ENCODE data around the gene ANXA7. TPM values are rescaled to one million over a fixed set of nuclear protein-coding genes. Genes with fewer than 3 reads are reported as not detected.

ANXA7 gene
- polyA plus RNA-seq (ENCODE audit: insufficient read length in 4 of 4) = 100 to 1,000 TPM in 1 of 4 donors, 10 to 100 TPM in 3; 82.4 to 101 (median 91.3) TPM

DNA sequence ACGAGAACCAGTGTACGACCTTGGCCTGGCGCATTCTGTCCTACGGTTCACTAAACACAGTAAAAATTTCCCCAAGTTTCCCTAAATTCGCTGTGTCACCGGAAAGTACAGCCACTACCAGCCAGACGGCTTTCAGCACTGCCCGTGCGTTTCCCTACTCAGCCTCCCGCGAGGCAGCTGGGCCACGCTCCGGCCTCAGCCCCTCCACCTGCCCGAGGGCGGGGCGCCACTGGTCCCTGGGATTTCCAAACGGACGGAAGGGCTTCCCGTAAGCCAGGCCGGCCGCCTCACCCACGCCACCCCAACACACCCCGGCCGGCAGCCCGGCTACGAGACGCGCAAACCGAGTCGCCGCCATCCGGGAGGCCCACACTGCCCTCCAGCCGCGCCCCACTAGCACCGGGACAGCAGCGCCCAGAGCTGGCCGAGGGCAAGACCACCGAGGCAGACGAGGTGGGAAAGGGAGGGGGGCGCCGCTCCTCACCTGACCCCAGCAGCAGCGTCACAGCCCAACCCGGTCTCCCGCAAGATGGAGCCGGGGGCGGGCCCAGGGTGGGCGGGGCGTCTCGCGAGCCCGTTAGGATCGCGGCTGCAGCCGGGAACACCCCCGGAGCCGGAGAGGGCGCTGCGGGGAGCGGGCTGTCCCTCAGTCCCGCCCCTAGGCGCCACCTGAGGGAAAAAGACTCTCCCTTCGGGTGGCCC, at the start of gene ANXA7:
Gene ANXA7, minus strand, starts transcription at position 531 of the 702 bp plus-strand sequence. CDS start 13,202 bp downstream, outside the sequence.
- peak; percentile 76 to 87 (median 84) for DNase-seq (ENCODE audit: low read depth in 4 of 4, low spot score in 3 of 4)

DNA sequence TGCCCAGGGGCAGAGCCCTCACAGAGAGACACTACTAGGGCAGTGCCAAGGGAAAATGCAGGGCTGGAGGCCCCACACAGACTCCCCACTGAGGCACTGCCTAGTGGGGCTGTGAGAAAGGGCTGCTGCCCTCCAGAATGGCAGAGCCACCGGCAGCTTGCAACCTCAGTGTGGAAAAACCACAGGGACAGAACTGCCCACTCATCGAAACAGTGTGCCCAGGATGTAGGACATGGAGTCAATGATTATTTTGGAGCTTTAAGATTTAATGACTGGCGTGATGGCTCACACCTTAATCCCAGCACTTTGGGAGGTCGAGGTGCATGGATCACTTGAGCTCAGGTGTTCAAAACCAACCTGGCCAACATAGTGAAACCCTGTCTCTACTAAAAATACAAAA, 47.0 kb upstream of the ANXA7 start:
- DNase-seq (ENCODE audit: low read depth in 4 of 4, low spot score in 3 of 4) = no peak

DNA sequence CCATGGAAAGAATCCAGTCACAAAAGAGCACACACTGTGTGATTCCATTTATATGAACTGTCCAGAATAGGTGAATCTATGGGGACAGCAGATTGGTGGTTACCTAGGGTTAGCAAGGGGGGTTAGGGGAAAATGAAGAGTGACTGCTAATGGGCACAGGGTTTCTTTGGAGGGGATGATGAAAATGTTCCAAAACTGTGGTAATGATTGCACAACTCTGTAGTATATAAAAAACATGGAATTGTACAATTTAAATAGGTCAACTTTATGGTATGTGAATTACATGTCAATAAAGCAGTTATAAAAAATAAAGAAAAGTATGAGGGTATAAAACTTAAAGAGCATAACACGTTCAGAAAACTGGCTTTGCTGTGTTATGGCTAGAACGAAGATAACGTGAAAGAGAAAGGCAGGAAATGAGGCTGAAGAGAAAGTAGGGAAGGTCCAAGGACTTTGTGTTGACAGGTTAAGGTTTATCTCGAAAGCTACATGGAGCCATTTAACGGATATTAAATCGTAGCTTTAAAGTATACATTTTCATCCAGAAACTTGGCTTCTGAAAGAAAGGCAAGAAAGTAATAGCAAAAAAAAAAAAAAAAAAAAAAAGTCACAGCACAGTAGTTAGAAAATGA, 45.9 kb upstream of the ANXA7 start:
- DNase-seq (ENCODE audit: low read depth in 4 of 4, low spot score in 3 of 4) = no peak

DNA sequence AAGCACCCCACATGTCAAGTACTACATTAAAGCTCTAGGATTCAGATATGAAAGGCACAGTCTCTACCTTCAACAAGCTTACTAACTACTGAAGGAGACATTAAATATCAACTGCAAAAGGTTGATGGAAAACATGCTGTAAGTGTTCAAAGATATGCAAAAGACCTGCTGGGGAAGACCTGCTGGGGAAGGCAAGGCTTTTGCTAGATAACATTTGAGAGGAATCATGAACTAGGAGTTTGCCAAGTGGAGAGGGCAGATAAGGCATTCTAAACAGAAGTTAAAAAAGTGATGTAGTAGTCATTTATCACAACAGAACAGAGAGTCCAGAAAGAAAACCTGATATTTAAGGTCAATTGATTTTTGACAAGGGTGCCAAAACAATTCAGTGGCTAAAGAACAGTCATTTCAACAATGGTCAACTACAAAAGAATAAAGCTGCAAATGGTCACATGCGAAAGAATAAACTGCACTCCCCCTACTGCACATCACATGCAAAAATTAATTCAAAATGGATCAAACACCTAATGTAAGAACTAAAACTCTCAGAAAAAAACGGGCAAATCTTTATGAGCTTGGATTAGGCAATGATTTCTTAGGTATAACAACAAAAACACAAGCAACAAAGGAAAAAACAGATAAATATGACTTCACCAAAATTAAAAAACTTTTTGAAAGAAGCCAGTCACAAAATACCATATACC, 42.5 kb upstream of the ANXA7 start:
- no peak for DNase-seq (ENCODE audit: low read depth in 4 of 4, low spot score in 3 of 4)

DNA sequence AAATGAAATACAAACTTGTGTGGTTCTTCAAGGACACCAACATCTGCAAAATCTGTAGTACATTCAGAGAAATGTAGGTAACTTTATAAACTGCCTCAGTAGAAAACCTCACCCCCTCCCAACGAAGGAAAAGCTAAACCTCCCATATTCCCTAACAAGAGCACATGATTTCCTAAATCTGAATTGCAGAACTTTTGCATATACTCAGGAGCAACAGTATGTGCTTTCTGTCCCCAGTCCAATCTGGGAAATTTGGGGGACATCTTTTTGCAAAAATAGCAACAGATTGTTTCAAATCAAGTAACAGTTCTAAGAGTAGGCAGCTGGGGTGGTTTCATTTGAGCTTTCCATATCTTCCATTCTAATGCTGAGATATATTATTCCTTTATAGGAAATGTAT, 35.3 kb upstream of the ANXA7 start:
- DNase-seq (ENCODE audit: low read depth in 4 of 4, low spot score in 3 of 4) = no peak

DNA sequence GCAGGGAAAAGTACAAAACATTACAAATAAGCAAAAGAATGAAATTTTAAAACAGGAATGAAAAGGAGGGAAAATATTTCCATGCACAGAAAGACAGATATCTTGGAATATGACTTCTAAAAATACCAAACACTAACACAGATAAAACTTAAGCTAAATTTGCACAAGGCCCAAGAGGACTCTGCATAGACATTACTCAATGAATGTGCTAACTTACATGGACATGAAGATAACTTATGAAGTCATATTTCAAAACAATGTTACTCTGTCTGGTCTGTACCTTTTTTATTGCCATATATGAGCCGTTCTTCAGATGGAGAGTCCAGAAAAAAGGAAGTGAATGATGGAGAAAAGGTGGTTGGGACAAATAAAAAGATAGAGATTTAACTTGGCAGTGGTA, 34.5 kb upstream of the ANXA7 start:
- no peak for DNase-seq (ENCODE audit: low read depth in 4 of 4, low spot score in 3 of 4)

DNA sequence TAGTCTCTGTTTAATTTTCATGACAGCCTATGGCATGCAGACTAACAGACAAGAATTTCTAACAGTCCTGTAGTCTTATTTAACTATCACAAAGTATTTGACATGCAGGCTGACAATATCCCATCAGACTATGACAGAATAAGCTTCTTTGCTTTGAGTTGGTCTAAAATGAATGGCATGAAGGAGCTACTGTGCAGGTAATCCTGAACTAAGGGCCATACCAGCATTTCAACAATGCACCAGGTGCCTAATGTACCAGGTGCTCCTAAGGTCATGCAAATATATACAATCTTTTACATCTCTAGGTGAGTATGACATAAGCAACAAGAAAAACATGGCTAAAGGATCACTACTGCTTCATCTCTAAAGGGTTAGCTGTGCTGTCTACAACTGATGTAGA, 33.1 kb upstream of the ANXA7 start:
- DNase-seq (ENCODE audit: low read depth in 4 of 4, low spot score in 3 of 4) = no peak

DNA sequence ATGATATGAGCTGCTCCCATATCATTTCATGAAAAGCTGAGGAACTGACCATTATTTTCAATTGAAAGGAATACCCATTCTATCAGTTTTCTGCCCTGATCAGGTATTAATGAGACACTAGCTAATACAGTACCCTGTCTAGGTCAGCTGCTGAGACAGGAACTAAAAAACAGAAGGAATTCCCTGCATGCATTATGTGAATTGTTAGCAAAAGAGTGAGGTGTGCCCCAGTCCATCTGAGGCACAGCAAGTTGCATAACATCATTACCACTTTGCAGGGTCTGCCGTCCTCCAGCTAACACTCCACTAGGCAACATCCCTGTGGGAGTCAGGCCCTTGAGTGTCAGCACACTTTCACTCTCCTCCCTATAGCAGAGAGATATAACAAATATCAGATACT, 30.6 kb upstream of the ANXA7 start:
- no peak for DNase-seq (ENCODE audit: low read depth in 4 of 4, low spot score in 3 of 4)

DNA sequence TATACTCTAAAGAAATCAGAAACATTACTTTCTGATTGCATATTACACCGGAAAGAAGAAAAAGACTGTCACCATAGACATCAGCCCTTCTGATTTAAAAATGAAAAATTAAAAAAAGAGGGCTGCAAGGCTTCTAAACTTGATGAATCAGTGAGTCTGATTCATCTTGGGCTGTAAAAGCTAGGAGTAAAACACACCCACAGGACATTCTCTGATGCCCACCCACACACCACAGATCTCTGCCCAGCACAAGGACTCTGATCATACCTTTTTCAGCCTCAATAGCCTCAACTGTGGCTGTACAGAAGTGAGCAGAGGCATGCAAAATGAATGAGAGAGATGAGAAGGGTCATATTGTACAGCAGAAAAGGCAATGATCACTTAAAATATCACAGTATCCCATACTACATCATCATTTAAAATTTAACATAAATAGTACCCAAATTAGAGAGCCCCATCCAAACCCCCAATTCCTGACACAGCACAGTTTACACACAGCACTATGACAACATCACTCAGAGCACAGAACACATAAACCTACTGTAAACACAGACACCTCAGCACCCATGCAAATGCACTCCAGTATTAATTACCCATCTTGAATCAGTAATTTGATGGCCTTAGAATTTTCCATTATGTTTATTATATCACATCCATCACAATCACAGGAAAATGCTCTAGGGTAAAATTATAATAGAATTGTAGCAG, 25.9 kb upstream of the ANXA7 start:
- no peak for DNase-seq (ENCODE audit: low read depth in 4 of 4, low spot score in 3 of 4)

DNA sequence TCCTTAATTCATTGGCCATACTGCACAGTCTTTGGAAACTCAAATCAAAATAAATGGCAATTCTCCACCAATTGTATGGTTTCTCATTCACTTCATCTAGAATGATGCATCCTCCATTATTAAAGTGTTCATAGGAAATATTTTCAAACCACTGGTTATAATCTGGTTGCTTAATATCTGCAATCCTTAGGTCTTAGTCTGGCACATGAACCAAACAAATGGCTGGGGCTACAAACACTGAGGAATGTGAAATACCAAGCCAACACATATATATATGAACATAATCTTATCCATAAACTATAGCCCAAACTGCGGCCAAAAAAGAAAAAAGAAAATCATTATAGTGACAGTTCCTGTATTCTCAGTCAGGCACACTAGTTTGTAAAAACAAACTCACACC, 25.2 kb upstream of the ANXA7 start:
- DNase-seq (ENCODE audit: low read depth in 4 of 4, low spot score in 3 of 4) = no peak

DNA sequence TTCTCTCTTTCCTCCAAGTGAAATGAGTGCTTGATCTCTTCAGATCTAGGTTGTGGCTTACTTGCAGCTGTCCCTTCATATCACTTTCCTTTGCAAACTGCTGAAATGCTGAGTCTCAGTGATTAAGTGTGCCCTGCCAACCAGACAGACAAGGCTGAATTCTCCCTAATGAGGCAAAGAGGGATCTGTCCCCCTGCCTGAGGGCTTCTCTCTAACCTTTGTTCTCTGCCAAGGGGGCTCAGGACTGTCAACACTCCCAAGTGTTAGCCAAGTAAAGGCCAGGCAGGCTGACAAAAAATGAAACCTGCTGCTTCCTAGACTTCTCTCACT, 19.6 kb upstream of the ANXA7 start, which contains the start of gene MSS51:
Gene MSS51, minus strand, starts transcription at position 24 of the 330 bp plus-strand sequence. CDS start 5,277 bp downstream, outside the sequence.
- no peak for DNase-seq (ENCODE audit: low read depth in 4 of 4, low spot score in 3 of 4)

DNA sequence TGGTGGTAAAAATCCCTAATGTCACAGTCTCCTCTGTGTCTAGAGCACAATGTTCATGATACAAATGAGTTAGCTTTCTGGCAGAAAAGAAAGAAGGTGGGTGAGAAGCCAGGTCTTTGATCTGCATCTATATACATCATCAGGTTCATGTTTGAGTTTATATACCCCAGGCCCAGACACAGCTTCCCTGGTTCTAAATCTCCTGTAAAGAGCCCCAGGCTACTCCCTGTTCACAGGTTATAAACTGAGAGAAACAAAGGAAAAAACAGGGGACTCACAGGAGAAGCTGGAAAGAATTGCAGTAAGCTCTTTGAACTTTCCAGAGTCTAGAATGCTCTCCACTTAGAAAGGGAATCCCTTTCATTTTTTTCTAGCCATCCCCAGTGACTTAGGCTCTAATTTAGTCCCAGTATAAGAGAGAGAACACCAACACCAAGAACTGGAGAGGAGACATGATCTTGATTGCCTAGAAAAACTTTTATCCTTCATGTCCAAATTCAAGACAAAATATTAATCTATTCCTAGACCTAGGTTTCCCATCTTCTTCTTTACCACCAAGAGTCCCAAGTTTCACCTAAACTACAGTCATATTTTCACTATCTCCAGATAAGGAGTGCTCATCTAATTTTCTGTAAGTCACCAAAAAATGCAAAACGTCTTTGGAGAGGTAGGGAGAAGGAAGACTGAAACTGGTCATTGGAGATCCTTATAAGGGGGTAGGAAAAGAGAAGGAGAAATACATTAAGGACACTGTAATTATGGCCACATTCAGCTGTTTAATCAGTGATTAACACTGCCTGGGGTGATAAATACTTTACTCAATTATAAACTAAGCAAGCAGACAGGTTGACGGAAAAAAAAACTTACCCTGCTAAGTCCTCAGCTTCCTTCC, 19.0 kb upstream of the ANXA7 start:
- no peak for DNase-seq (ENCODE audit: low read depth in 4 of 4, low spot score in 3 of 4)

DNA sequence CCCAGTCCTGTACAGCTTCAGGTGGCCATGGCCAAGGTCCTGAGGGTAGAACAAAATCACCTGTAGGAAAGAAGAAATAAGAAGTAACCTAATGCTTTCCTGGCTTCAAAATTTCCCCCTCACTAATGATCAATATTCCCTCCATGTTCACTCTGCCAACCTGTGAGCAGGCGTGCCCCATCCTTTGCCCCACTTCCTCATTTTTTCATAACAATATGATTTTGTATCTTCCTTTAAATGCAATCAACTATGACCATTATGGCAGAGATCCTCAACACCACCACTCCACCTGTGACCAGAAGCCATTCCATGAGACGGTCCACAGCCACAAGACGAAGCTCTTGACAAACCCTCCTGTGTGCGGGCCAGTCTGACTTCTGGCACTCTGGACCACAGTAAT, 12.5 kb upstream of the ANXA7 start:
- DNase-seq (ENCODE audit: low read depth in 4 of 4, low spot score in 3 of 4) = no peak

DNA sequence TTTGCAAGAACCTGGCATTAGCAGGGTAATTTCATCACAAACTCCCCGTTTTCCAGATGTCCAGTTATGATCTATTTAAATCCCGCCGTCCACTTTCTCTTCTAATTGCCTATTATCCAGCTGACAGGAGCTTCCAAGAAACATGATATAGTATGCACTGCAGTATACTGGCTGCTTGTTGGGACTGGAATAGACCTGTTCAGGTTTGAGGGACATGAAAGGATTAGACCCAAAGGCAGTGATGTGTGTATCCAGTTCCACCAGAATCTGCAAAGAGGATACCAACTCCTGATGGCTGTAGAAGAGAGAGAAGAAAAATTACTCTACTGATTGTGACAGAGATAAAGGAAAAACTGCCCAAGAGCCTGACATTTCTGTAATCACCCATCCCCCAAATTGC, 10.6 kb upstream of the ANXA7 start:
- no peak for DNase-seq (ENCODE audit: low read depth in 4 of 4, low spot score in 3 of 4)

DNA sequence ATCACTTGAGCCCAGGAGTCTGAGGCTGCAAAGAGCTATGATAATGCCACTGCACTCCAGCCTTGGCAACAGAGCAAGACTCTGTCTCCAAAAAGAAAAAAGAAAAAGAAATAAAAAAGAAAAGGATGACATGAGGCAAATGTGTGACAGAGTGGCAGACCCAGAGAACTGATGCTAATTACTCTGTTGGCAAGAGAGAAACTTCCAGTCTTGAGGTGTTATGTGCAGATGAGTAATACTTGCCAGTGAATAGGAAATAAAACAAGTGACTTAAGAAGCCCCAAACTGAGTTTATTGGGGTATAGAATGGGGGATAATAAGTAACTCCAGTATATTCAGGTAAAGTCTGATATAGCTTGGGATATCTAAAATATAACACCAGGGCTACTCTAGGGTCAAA, 9.5 kb upstream of the ANXA7 start:
- DNase-seq (ENCODE audit: low read depth in 4 of 4, low spot score in 3 of 4) = no peak

DNA sequence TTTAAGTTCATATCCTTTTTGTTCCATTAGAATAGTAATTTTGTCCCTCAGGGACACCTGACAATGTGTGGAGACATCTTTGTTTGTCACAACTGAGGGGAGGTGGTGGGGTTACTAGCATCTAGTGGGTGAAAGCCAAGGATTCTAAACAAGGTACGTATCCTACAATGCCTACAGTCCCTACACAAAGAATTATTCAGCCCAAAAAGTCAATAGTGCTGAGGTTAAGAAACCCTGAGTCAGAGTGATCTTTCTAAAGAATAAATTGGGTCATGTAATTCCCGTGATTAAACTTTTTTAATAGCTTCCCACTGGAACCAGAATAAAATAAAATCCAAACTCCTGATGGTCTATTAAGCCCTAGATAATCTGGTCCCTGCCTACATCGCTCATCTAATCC, 2.7 kb upstream of the ANXA7 start:
- DNase-seq (ENCODE audit: low read depth in 4 of 4, low spot score in 3 of 4) = no peak

DNA sequence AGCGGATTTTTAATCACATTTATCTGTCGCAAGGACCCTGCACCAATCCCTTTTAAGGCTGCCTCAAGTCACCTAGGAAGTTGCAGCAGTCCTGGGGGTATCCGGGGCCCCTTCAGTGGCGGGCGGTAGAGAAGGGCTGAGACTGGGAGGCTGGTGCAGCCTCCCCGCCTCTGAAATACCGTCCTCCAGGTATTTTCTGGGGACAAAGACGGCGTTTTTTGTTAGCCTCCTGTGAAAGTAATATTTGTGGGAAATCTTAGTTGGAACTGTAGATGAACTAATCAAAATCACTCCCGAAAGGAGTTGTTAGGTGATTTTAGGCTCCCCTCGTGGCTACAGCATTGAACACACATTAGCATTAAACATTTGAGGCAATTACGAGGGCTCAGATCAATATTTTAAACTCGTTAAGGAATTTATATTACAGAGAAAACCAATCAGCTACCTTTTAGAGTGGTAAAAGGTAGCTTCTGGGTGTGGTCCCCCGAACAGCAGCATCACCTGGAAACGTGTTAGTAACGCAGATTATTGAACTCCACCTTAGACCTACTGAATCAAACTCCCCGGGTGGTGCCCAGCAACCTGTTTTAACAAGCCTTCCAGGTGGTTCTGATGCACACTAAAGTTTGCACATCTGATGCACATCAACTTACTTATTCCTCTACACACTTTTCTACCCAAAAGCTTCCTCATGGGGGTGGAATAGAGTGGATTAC, 530 bp upstream of the ANXA7 start:
- DNase-seq (ENCODE audit: low read depth in 4 of 4, low spot score in 3 of 4) = no peak

DNA sequence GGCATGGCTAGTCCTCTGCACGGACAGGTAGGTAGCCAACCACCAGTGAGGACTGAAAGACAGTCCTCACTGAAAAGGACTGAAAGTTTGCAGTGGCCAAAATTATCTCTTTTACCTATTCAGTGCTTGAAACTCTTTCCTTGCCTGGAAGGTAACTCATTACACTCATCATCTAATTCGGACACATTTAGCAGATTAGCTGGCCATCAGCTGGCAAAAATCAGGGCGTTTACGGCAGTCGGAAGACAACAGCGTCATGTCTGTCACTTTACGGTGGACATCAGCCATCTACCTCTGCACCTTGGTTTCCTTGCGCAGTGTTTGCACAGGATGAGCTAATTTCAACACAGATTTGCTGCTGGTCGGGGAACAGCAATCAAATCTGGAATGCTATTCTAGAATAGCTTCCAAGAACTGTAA, 740 bp downstream of the ANXA7 start:
- DNase-seq (ENCODE audit: low read depth in 4 of 4, low spot score in 3 of 4) = peak in 2 of 4 donors; percentile 33 to 38

DNA sequence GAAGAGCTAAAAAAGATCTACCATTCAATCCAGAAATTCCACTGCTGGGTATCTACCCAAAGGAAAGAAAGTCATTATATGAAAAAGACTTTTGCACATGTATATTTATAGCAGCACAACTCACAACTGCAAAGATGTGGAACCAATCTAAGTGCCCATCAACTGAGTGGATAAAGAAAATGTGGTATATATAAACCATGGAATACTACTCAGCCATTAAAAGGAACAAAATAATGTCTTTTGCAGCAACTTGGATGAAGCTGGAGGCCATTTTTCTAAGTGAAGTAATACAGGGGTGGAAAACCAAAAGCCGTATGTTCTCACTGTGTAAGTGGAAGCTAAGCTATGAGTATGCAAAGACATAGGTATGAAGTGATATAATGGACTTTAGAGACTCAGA, 3.0 kb downstream of the ANXA7 start:
- no peak for DNase-seq (ENCODE audit: low read depth in 4 of 4, low spot score in 3 of 4)

Data from left renal pelvis (tissue), 4 donors.